Erythroblast (primary cell): ENCODE data around the gene CYLD.

ENCODE experiments used
- GATA1 ChIP-seq: IDR thresholded peaks from 2 replicates; pipeline ENCODE4 v1.6.1; 2011; ENCODE audit warnings: low read depth, mild to moderate bottlenecking, control low read depth, low read length, moderate library complexity
- POLR2A ChIP-seq: IDR thresholded peaks from 2 replicates; pipeline ENCODE4 v1.6.1; 2011; ENCODE audit warnings: mild to moderate bottlenecking, low read length

DNA sequence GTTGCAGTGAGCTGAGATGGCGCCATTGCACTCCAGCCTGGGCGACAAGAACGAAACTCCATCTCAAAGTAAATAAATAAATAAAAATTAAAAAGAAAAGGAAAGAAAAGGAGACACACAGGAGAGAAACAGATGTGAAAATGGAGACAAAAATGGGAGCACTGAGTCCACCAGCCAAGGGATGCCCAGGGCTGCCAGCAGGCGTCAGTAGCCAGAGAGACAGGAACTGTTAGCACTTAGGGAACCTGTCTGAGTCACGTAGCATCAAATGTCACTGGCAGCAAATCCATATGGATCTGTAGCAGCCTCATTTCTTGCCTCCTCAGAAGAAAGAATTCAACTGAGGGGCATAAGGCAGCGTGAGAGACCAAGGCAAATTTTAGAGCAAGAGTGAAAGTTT is 79.7 kb downstream of the CYLD start:
- no peak for TF ChIP-seq POLR2A
- TF ChIP-seq GATA1: no peak
